NB4 (cell line): ENCODE results near the gene FNDC7.

Source experiments
- CTCF ChIP-seq: IDR thresholded peaks from one replicate; pipeline ENCODE4 v1.5.1; 2012; ENCODE audit warnings: low read depth, low read length
- POLR2A ChIP-seq: IDR thresholded peaks from 2 replicates; pipeline ENCODE4 v1.6.1; 2011; ENCODE audit warnings: mild to moderate bottlenecking; ENCODE audit not compliant: insufficient read length; ENCODE audit errors: extremely low read depth

GRCh38 chr1:108791790-108792189 is 79.1 kb downstream of the FNDC7 start:
- no peak for TF ChIP-seq CTCF
- TF ChIP-seq POLR2A: no peak
